Nucleus accumbens (tissue), 56 donors: ENCODE results near the gene CHMP6.
A peak's percentile ranks its signal among the peaks of the same experiment; 100 is the strongest.

Source experiments
- DNase-seq, 56 donors: peaks; one replicate each; lab custom pipeline; 2025; lab: John Stamatoyannopoulos, UW

CHMP6 gene

GRCh38 chr17:81037026-81037797, 45.6 kb downstream of the CHMP6 start:
- DNase-seq = peak in 10 of 56 donors; percentile 24 to 60 (median 42)

GRCh38 chr17:81037798-81038733, 46.4 kb downstream of the CHMP6 start:
- peak in 2 of 56 donors; percentile 37 to 38 for DNase-seq

GRCh38 chr17:81039096-81039495, 47.5 kb downstream of the CHMP6 start:
- DNase-seq = no peak

- DNase-seq = peak in 9 of 56 donors; percentile 22 to 64 (median 38)
These were observed 48.5 kb downstream of the CHMP6 start for GRCh38 chr17:81039854-81040758.

- no peak for DNase-seq
These were observed 49.2 kb downstream of the CHMP6 start for GRCh38 chr17:81040791-81041337.

GRCh38 chr17:81042606-81043005, 51.0 kb downstream of the CHMP6 start:
- DNase-seq = no peak

GRCh38 chr17:81043319-81043724, 51.7 kb downstream of the CHMP6 start:
- DNase-seq = no peak

GRCh38 chr17:81043725-81044427, 52.2 kb downstream of the CHMP6 start:
- DNase-seq = no peak

GRCh38 chr17:81044428-81044763, 52.8 kb downstream of the CHMP6 start:
- DNase-seq = no peak

- peak in 15 of 56 donors; percentile 10 to 69 (median 33) for DNase-seq
These were observed 53.3 kb downstream of the CHMP6 start for GRCh38 chr17:81044764-81045589.

GRCh38 chr17:81045590-81046095, 54.0 kb downstream of the CHMP6 start:
- DNase-seq = no peak

- no peak for DNase-seq
These were observed 54.6 kb downstream of the CHMP6 start for GRCh38 chr17:81046132-81046769.

- no peak for DNase-seq
These were observed 55.2 kb downstream of the CHMP6 start for GRCh38 chr17:81046770-81047359.

- no peak for DNase-seq
These were observed 57.3 kb downstream of the CHMP6 start for GRCh38 chr17:81048827-81049371.

- DNase-seq = no peak
These were observed 57.8 kb downstream of the CHMP6 start for GRCh38 chr17:81049372-81049911.
